B cell (primary cell): ENCODE results near the gene ENO1. TPM values are rescaled to one million over a fixed set of nuclear protein-coding genes. Genes with fewer than 3 reads are reported as not detected.
A peak's percentile ranks its signal among the peaks of the same experiment; 100 is the strongest.

Experiments used
- ATAC-seq: fragments of 200-7000 bp; cut with Tn5 transposase; one replicate; pipeline ENCODE4 v1.10.0; 2021; ENCODE audit warnings: low read depth, mild to moderate bottlenecking, moderate number of reproducible peaks, moderate library complexity
- CTCF ChIA-PET: fragments of 350-600 bp; sonication (Branson Sonifier 250); formaldehyde crosslinking; loops from one replicate; lab custom pipeline; 2021; ENCODE audit warnings: antibody characterized with exemption, inconsistent platforms; lab: Charles Lee
- POLR2A ChIA-PET: fragments of 350-600 bp; sonication (Branson Sonifier 250); formaldehyde crosslinking; loops from one replicate; lab custom pipeline; 2021; ENCODE audit warnings: antibody characterized with exemption; lab: Charles Lee
- DNase-seq: peaks from one replicate; pipeline ENCODE4 v3.0.0; 2013
- H2AFZ ChIP-seq: 2 replicates; pipeline ENCODE4 v1.6.1; 2012; ENCODE audit warnings: mild to moderate bottlenecking, low read depth, low read length; ENCODE audit not compliant: insufficient read depth, poor library complexity, severe bottlenecking
- H3K27ac ChIP-seq, 2 donors: 1 replicate in 1 of 2; 2 replicates in 1 of 2; pipeline ENCODE4 v1.5.1; 2012 to 2013; ENCODE audit warnings: low read length in 2 of 2, mild to moderate bottlenecking in 2 of 2, moderate library complexity in 1 of 2
- H3K27me3 ChIP-seq, 4 experiments: fragments of 200-600 bp in 1 of 4; sonication (generic) in 1 of 4; replicated peaks in 1 of 4; 1 replicate in 2 of 4; 2 replicates in 2 of 4; pipeline versions ENCODE4 v1.6.1 to v1.7.0; 2013 to 2016; ENCODE audit warnings: low read length in 3 of 4, mild to moderate bottlenecking in 2 of 4, mixed read lengths in 1 of 4, moderate library complexity in 1 of 4; ENCODE audit not compliant: insufficient read depth in 4 of 4, control insufficient read depth in 3 of 4; ENCODE audit errors: control extremely low read depth in 1 of 4
- H3K36me3 ChIP-seq, 2 experiments: replicated peaks in 1 of 2; 1 replicate in 1 of 2; 2 replicates in 1 of 2; pipeline versions ENCODE4 v1.6.1 to v1.7.1; 2013; ENCODE audit warnings: low read length in 1 of 2; ENCODE audit not compliant: insufficient read depth in 2 of 2, control insufficient read depth in 1 of 2; ENCODE audit errors: control extremely low read depth in 1 of 2, extremely low read depth in 1 of 2
- H3K4me1 ChIP-seq, 2 donors: fragments of 200-600 bp in 1 of 2; sonication (generic) in 1 of 2; 1 replicate in 1 of 2; 2 replicates in 1 of 2; pipeline versions ENCODE4 v1.5.1 to v1.6.1; 2013 to 2017; ENCODE audit warnings: low read length in 2 of 2; ENCODE audit not compliant: control insufficient read depth in 2 of 2, insufficient read depth in 2 of 2
- H3K4me2 ChIP-seq: replicated peaks from 2 replicates; pipeline ENCODE3; 2012; ENCODE audit warnings: mild to moderate bottlenecking, low read depth, low read length; ENCODE audit not compliant: poor library complexity, severe bottlenecking
- H3K4me3 ChIP-seq, 5 experiments: fragments of 200-600 bp in 1 of 5; sonication (generic) in 1 of 5; 1 replicate in 3 of 5; 2 replicates in 2 of 5; pipeline versions ENCODE4 v1.5.1 to v1.7.0; 2011 to 2016; ENCODE audit warnings: low read length in 4 of 5, mild to moderate bottlenecking in 4 of 5, low read depth in 2 of 5, control low read depth in 1 of 5, moderate library complexity in 1 of 5; ENCODE audit not compliant: insufficient read depth in 1 of 5; ENCODE audit errors: control extremely low read depth in 1 of 5, extremely low read depth in 1 of 5
- H3K79me2 ChIP-seq: fragments of 200-600 bp; sonication (generic); one replicate; pipeline ENCODE4 v1.6.0; 2016; ENCODE audit warnings: low read length; ENCODE audit not compliant: control insufficient read depth, insufficient read depth
- H3K9ac ChIP-seq: fragments of 200-600 bp; sonication (generic); 2 replicates; pipeline ENCODE4 v1.6.1; 2017; ENCODE audit warnings: mild to moderate bottlenecking, low read length, moderate library complexity
- H3K9me3 ChIP-seq, 3 donors: one replicate each; pipeline versions ENCODE4 v1.6.1 to v1.7.1; 2013; ENCODE audit warnings: low read length in 2 of 3; ENCODE audit not compliant: control insufficient read depth in 2 of 3, insufficient read depth in 1 of 3; ENCODE audit errors: control extremely low read depth in 1 of 3
- H4K20me1 ChIP-seq: 2 replicates; pipeline ENCODE4 v1.6.0; 2012; ENCODE audit warnings: mild to moderate bottlenecking, low read length; ENCODE audit not compliant: insufficient read depth, control insufficient read depth, poor library complexity, severe bottlenecking
- H3K27ac Mint-ChIP-seq: one replicate; pipeline ENCODE4 v1.8.0; 2021; ENCODE audit warnings: mixed read lengths
- H3K27me3 Mint-ChIP-seq: one replicate; pipeline ENCODE4 v1.8.0; 2021; ENCODE audit warnings: mixed read lengths
- H3K4me1 Mint-ChIP-seq: one replicate; pipeline ENCODE4 v1.8.0; 2021; ENCODE audit warnings: mixed read lengths
- H3K4me3 Mint-ChIP-seq: one replicate; pipeline ENCODE4 v1.8.0; 2021; ENCODE audit warnings: mixed read lengths
- H3K9me3 Mint-ChIP-seq: one replicate; pipeline ENCODE4 v1.8.0; 2022; ENCODE audit warnings: mixed read lengths; ENCODE audit not compliant: insufficient read depth
- CTCF ChIP-seq: fragments of 200-600 bp; IDR thresholded peaks from one replicate; pipeline ENCODE4 v1.8.0; 2022; ENCODE audit warnings: antibody characterized with exemption, mild to moderate bottlenecking
- EZH2 ChIP-seq: IDR thresholded peaks from 2 replicates; pipeline ENCODE4 v1.6.1; 2012; ENCODE audit warnings: borderline replicate concordance, low read depth, mild to moderate bottlenecking, moderate library complexity, low read length; ENCODE audit not compliant: insufficient read depth, poor library complexity, severe bottlenecking
- WGBS: methylation state at CpG from one replicate; pipeline ENCODE4 v1.1.5; 2013; ENCODE audit warnings: missing lambda C conversion rate; ENCODE audit not compliant: insufficient coverage; 5-methylcytosine and 5-hydroxymethylcytosine counted together
- intact Hi-C: fragments of 100-400 bp; cut with micrococcal nuclease; formaldehyde crosslinking; loops from one replicate; pipeline ENCODE4 v1.10.0; 2022
- polyA plus RNA-seq: library from polyadenylated mRNA; depleted of rRNA; stranded (reverse); fragments of >200 nt; gene quantifications from 2 replicates; pipeline ENCODE4 v1.2.3, GENCODE V29; 2012
- total RNA-seq, 2 donors: library from RNA; stranded (reverse); fragments of 120-200 nt in 1 of 2; gene quantifications; 1 replicate in 1 of 2; 2 replicates in 1 of 2; pipeline versions ENCODE4 v1.2.3 to v1.2.4, GENCODE V29; 2013 to 2022

Gene ENO1
- total and polyA plus RNA-seq, 2 donors (not counting 1 experiment from before 2014, with no cell fraction given) = 193 to 237 TPM

GRCh38 chr1:8879922-8880676 lies 1.6 kb upstream of the ENO1 start:
- Histone ChIP-seq H3K27ac (peak overlapping the region in 1 of 2 donors; percentile 95), H3K9ac (no peak overlapping the region), H4K20me1 (peaks cover 19% of the 10 kb centered on the region), H2AFZ (no peak overlapping the region), H3K4me1 (peaks cover 27 to 35% of the 10 kb centered on the region in 2 donors), H3K9me3 (no peaks in the 10 kb centered on the region), H3K27me3 (no peaks in the 10 kb centered on the region), H3K4me2 (peak overlapping the region; percentile 82), H3K79me2 (peaks cover 34% of the 10 kb centered on the region), H3K4me3 (no peak overlapping the region), H3K36me3 (peaks cover 0 to 4% of the 10 kb centered on the region in 2 experiments)
- ChIA-PET CTCF (interaction anchor here (1.3 to 5.2 kb wide), 2 partner anchors 20 to 23 kb away, joined by 3 to 54 read pairs; no protein-coding TSS in a partner anchor), POLR2A (no interaction called here)
- Mint-ChIP-seq H3K27ac (peak overlapping the region; percentile 68), H3K27me3 (no peaks in the 10 kb centered on the region), H3K4me1 (peaks cover 35% of the 10 kb centered on the region), H3K4me3 (peak overlapping the region; percentile 94), H3K9me3 (no peaks in the 10 kb centered on the region)
- no peak for TF ChIP-seq CTCF
- no peak for TF ChIP-seq EZH2
- DNase-seq = no peak
- intact Hi-C loops = loop anchor here (2.0 kb wide), 2 partner anchors 549 to 853 kb away; partner anchors contain the start of gene ERRFI1
- 44% methylated on average over 4 of the region's 9 CpGs for WGBS
- no peak for ATAC-seq

- H3K79me2 ChIP-seq = peaks cover 40% of the 10 kb centered on the region
- intact Hi-C loops = loop anchor here (2.0 kb wide), 2 partner anchors 549 to 853 kb away; partner anchors contain the start of gene ERRFI1
- peaks cover 41% of the 10 kb centered on the region for H3K4me1 Mint-ChIP-seq
- H3K4me3 ChIP-seq = peak overlapping the region; percentile 42 to 94 (median 88)
- H3K36me3 ChIP-seq = peaks cover 0 to 10% of the 10 kb centered on the region in 2 experiments
- H3K9ac ChIP-seq = peak overlapping the region; percentile 94
- peaks cover 25% of the 10 kb centered on the region for H4K20me1 ChIP-seq
- CTCF ChIA-PET = interaction anchor here (1.6 to 5.2 kb wide), 2 partner anchors 19 to 31 kb away, joined by 4 to 54 read pairs; no protein-coding TSS in a partner anchor
- H3K27ac ChIP-seq = peak overlapping the region; percentile 94 to 95
- TF ChIP-seq CTCF = peak; percentile 34
- TF ChIP-seq EZH2 = no peak
- H3K9me3 ChIP-seq = no peaks in the 10 kb centered on the region
- DNase-seq (no peak), ATAC-seq (no peak)
- H3K27me3 Mint-ChIP-seq = no peaks in the 10 kb centered on the region
- H3K9me3 Mint-ChIP-seq = no peaks in the 10 kb centered on the region
- H3K4me1 ChIP-seq = peaks cover 31 to 36% of the 10 kb centered on the region in 2 donors
- H3K27me3 ChIP-seq = no peaks in the 10 kb centered on the region
- 2% methylated on average over 4 of the region's 11 CpGs for WGBS
- H2AFZ ChIP-seq = peak overlapping the region; percentile 88
- H3K27ac Mint-ChIP-seq = peak overlapping the region; percentile 97
- H3K4me3 Mint-ChIP-seq = peak overlapping the region; percentile 94
- POLR2A ChIA-PET = interaction anchor here (0.6 to 1.7 kb wide), 3 partner anchors 14 to 451 kb away, joined by 3 to 5 read pairs (median 3); partner anchors contain the start of gene H6PD
- H3K4me2 ChIP-seq = peak overlapping the region; percentile 82
These were observed 1.0 kb upstream of the ENO1 start for GRCh38 chr1:8879464-8879921.
